GM19035 (cell line): ENCODE results near the gene DSG1.
"Not testable (repeated sequence)": the region's sequence is repeated elsewhere in the genome, so short reads cannot be mapped to it uniquely, and the experiment has no call there.

Experiments
- ATAC-seq: cut with Tn5 transposase; IDR thresholded peaks from one replicate; pipeline ENCODE4 v1.9.1; 2021; ENCODE audit not compliant: unreplicated experiment

Gene DSG1

DNA sequence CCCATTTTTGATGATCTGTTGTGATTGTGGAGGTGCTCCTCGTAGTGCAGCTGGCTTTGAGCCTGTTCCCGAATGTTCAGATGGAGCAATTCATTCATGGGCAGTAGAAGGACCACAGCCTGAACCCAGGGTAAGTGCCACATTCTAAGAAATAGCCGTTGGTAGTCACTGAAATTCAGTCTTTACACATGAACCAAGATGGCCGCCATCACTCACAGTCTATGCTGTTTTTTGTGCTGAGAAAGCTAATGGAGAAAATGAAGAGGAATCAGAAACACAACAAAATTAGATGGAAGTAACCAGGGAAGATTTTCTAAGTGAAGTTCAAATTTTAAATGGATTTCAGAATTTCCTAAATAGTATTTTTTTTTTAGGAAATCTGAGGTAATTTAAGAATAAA is 25.5 kb downstream of the DSG1 start:
- ATAC-seq = no peak

DNA sequence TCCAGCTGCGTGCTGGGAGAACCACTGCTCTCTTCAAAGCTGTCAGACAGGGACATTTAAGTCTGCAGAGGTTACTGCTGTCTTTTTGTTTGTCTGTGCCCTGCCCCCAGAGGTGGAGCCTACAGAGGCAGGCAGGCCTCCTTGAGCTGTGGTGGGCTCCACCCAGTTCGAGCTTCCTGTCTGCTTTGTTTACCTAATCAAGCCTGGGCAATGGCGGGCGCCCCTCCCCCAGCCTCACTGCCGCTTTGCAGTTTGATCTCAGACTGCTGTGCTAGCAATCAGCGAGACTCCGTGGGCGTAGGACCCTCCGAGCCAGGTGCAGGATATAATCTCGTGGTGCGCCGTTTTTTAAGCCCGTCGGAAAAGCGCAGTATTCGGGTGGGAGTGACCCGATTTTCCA is 35.4 kb downstream of the DSG1 start:
- ATAC-seq = not testable (repeated sequence)

DNA sequence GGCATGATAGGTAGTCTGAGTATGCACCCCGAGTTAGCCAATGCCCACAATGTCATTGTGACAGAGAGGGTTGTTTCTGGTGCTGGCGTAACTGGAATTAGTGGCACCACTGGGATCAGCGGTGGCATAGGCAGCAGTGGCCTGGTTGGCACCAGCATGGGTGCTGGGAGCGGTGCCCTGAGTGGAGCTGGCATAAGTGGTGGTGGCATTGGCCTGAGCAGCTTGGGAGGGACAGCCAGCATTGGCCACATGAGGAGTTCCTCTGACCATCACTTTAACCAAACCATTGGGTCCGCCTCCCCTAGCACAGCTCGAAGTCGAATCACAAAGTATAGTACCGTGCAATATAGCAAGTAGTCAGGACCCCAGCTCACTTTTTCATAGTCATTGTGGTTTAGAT is 37.0 kb downstream of the DSG1 start:
- ATAC-seq = no peak

DNA sequence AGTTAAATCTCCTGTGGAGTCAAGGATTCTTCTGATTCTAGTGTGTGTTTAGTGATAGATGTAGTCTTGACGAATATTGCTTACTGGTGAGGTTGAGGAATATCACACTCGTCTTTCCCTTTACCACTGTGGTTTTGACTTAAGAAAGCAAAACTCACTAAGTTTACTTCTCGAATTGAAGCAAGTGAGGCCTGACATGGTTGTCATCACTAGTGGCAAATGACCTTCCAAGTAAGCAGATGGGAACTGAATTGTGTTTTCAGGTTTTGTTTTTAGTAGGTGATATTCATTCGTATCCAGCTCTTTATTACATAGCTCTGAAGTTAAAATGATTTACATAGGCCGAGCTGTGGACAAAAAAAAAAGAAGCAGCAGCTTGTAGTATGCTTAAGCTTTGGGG is 38.1 kb downstream of the DSG1 start:
- ATAC-seq = no peak

DNA sequence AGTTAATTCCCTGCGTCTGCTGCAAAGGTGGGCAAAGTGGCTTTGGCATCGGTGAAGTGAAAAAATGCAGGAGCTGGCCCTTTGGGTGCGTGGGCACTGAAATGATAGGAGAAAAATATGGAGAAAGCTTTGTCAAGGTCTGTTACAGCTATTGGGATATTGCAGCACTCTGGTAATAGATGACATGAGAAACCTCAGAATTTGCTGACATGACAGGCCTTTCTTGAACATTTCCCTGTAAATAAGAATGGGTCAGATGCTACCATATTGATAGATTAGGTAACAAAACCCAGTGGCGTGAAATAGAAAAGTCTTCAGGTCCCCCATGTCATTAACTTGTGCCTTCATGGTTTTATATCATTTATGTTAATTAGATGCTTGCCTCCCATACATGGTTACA is 46.2 kb downstream of the DSG1 start:
- ATAC-seq = no peak

DNA sequence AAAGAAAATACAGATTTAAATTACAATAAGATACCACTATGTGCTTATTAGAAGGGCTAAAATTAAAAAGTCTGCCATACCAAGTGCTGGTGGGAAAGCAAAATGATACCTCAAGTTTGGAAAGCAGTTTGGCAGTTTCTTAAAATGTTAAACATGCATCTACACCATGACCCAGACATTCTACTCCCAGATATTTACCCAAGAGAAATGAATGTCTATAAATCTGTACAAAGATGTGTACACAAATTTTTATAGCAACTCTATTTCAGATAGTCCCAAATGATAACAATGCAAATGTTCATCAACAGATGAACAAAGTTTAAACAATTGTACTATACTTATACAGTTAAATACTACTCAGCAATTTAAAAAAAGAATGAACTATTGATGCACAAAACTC is 51.5 kb downstream of the DSG1 start:
- ATAC-seq = no peak

DNA sequence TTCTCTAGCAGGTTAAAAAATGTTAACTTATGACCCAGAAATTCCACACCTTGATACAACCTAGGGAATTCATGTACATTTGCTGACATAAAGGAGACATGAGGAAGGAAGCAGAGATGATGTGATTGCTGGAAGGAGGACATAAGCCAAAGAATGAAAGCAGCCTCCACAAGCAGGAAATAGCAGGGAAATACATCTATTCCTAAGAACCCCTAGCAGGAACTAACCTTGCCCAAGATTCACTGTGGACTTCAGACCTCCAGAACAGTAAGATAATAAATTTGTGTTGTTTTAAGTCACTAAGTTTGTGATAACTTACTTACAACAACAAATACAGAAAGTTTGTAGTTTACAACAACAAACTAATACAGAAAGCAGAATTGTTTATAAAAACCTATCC is 54.0 kb downstream of the DSG1 start:
- ATAC-seq = no peak

DNA sequence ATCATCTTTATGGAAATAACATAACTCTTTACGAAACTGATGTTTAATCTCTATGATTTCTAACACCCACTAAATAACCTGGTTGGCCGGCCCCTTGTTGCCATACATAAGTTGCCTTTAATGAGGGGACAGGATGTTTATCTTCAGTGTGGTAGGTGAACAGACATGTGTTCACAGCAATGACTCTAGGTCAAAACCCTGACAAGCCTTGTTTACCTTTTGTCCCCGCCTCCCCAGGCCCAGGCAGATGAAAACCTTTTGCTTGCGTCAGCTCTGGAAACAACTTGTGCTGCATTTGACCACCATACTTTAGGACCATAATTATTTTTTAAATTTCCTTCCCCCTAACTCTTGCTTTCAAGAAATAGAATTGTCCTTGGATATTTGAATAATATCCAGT is 55.7 kb downstream of the DSG1 start:
- no peak for ATAC-seq

DNA sequence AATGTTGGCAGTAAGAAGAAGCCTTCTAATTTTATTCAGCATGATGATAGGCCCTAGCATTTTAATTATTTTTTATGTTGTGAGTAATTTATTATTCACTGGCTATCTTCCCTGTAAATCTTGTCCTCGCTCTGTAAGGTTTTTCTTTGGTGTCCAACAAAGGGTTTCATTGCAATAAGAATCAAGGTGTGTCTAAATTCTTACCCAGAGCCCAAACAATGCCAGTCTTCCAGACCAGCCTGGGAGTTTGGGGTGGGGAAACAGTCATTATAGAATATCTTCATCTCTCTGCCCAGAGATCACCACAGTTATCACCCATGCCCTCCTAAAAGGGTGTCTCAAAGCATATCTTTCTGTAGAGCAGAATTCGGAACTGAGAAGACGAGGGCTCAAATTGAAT is 58.5 kb downstream of the DSG1 start, which contains the start of gene DSG4:
Gene DSG4 (plus strand): TSS at position 301 of the 400 bp plus-strand sequence. CDS start 135 bp downstream, outside the sequence.
- ATAC-seq = no peak

DNA sequence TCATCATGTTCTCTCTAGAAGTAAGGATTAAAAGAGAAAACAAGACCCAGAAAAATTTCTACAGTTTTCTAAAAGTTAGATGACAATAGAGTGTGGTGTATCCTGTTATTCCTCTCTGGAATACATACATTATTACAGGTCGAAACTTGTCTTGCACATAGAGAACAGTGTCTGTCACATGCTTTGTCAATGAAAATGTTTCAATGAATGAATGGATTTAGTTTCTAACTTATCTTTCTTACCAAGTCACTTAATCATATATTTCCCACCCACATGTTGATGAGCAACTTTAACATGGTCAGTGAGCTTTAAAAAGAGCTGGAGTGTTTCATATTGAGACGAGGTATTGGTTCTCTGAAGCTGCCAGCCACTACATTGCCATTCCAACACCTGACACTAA is 63.0 kb downstream of the DSG1 start:
- no peak for ATAC-seq

DNA sequence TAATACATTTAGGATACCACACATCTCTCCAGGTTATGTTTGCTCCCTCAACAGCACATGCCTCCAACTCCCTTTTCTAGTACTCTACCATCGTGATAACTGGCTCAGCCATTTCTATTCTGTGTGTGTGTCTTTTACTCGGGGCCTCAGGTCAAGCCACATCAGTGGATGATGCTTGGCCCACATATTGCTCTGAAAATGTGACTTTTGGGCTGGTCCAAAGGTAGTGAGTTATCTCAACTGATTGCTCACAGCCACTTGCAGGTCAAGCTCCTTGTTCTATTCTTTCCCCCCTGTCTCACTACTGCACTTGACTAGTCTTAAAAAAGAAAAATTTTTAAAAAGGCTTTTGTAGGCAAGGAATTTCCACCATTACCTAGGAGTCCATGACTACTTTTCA is 64.1 kb downstream of the DSG1 start:
- no peak for ATAC-seq

DNA sequence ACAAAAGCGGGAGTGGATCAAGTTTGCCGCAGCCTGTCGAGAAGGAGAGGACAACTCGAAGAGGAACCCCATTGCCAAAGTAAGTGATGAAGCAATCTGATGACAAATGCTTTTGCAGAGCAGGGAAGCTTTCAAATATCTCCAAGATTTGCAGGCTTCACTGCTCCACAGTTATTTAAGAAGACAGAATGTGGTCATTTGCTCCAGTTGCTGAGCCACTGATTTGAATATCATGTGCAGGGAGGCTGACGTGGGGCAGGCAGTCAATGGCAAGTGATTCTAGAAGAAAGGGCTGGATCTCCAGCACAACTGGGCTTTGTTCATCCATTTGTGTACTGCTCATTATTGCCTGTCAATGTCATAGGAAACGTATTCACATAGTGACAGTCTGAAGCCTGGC is 68.8 kb downstream of the DSG1 start:
- no peak for ATAC-seq

DNA sequence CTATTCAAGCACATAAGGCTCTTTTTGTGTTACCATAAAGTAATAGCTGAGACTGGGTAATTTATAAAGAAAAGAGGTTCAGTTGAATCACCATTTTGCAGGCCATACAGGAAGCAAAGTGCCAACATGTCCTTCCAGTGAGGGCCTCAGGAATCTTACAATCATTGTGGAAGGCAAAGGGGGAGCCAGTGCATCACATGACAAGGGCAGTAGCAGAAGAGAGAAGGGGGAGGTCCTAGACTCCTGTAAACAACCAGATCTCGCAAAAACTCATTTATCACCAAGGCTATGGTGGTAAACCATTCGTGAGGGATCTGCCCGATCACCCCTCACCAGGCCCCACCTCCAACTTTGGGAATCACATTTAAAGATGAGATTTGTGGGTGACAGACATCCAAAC is 75.3 kb downstream of the DSG1 start:
- ATAC-seq = no peak

DNA sequence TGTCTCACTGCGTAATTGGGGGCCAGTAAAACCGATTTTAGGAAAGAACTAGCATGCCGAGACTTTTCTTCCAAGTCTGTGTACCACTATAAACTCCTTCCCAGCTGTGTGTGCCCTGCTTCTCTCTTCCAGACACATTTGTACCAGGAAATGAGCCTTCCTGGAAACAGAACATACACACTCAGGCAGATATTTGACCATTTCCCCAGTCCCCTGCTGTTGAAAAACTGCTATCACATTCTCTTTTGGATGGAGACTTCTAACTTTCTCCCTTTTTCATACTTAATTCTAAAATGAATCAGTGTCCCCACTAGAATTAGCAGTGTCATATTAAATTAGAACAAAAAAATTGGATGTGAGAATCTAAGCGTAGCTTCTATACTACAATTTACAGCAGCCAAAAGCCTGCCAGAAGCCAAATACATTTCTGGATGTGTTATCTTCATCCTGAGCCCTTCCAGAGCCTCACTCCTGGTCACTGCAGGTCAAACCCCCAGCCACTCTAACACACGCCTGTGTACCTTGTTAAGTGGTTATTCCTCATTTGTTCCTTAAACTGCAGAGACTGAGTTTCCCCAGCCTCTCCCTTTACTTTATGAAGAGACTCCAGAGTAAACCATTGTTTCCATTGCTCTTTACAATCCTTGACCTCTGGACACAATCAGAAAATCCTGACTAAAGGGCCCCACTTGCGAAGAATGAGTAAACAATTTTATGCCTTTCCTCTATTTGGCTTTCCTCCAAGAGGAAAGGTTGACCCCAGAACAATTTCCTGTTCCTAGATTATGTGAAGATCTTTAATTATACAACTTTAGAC is 79.0 kb downstream of the DSG1 start:
- ATAC-seq = no peak

DNA sequence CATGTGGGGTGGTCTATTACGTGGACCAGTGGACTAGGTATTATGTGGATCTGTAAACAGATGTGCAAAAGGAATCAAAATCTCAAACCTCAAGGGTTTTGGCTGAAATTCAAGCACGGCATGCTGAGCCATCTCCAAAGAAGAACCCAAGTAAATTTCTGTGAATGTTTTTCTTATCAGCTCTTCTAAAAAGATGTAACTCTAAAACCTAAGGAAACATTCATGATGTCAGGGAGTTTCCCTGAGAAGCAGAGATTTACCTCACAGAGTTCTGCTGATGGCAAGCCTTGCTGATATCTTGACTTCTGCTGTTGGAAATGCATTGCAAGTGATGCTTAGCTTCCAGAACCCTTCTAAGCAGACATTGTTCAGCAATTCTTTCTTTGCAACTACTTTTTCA is 80.2 kb downstream of the DSG1 start:
- ATAC-seq = no peak

DNA sequence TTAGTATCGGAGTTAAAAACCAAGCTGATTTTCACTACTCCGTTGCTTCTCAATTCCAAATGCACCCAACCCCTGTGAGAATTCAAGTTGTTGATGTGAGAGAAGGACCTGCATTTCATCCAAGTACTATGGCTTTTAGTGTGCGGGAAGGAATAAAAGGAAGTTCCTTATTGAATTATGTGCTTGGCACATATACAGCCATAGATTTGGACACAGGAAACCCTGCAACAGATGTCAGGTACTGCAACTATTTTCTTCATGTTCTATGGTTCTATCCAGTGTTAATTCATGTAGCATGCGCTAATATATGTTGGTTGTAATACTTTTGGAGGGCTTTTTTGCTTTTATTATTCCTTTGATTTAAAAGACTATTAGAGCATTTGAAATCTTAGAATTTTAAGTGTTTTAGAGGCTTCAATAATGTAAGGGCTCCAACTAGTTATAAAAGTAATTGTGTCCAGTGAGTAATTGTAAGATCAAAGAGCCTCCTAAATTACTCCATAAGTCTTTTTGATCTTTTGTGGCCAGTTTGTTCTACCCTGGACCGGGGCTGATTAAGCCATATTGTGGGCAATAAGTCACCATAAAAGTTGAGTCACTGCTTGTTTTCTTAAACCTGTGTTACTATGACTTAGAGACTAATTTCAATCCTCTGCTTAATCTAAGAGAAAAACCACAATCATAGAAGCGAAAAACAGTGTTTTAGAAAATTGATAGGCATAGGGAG is 81.5 kb downstream of the DSG1 start:
- ATAC-seq = no peak

DNA sequence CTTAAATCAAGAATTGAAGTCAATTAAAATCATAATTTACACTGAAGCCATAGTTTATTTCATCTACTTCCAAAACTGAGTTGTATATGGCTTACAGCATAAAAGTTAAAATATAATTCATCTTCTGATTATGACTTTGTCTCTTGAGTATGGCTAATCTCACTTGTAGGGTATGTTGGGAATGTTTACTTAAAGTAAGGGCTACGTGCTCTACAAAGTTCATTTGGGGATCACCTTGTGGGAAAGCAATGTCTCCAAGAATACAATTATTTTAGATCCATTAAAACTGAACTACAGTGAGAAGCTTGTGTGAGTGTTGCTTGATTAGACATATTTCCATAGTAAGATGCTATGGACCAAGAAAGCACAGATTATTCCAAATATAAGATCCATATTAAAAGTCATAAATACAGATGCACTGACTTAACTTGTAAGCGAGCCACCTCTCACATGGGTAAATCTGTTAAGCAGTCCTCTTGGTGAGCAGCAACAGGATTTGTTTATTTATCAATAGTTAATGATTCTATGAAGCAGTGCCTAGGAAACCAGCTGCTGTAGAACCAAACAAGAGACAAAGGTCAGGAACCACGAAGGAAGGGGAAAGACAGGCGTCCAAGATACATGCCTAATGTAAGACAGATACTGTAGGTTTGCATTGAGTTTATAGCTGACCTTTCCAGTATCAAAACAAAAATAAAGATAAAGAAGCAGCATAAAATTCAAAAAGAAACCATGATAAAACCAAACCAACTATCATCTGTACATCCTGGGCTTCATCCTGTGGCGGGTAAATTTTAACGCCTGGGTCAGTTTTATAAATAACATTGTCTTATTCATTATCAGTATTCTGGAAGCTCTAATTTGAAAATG is 83.4 kb downstream of the DSG1 start:
- no peak for ATAC-seq

DNA sequence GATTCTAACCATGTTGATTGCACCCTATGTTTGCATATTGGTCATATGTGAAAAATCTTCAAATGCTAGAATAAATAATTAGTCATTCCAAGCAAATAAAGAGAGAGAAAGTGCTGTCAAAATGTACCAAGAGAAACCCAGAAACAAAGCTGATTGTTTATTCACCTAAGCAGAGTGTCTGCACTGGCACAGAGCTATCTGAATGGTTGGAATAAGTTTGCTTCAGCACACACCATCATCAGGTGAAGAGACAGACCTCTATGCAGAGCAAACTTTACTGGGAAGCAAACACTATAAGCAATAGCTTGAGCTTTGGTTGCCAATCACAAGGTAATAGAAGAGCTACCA is 84.0 kb downstream of the DSG1 start:
- no peak for ATAC-seq

DNA sequence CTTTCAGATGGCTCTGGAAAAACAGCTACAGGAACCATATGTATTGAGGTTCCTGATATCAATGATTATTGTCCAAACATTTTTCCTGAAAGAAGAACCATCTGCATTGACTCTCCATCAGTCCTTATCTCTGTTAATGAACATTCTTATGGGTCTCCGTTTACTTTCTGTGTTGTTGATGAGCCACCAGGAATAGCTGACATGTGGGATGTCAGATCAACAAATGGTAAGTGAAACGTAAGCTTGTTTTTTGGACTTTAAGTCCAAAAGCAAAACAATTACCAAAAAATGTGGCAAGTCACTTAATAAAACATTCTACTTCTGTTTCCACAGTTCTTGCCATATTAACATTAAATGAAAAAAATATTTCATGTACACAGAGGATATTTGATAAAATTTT is 85.4 kb downstream of the DSG1 start:
- no peak for ATAC-seq
